MM.1S (cell line): ENCODE data around the gene SH3RF1.

Experiments used
- CTCF ChIP-seq: fragments of 300-600 bp; sonication (generic); IDR thresholded peaks from 2 replicates; pipeline ENCODE4 v1.5.1; 2016; ENCODE audit warnings: antibody characterized with exemption, low read length, mixed read lengths
- EZH2 ChIP-seq: fragments of 300-600 bp; sonication (generic); optimal IDR thresholded peaks from 2 replicates; pipeline ENCODE3; 2017; ENCODE audit warnings: low read depth, mild to moderate bottlenecking, antibody characterized with exemption, low read length, mixed read lengths
- EZH2phosphoT487 ChIP-seq: fragments of 300-600 bp; sonication (generic); IDR thresholded peaks from 2 replicates; pipeline ENCODE4 v1.6.1; 2018; ENCODE audit warnings: antibody characterized with exemption, low read length

DNA sequence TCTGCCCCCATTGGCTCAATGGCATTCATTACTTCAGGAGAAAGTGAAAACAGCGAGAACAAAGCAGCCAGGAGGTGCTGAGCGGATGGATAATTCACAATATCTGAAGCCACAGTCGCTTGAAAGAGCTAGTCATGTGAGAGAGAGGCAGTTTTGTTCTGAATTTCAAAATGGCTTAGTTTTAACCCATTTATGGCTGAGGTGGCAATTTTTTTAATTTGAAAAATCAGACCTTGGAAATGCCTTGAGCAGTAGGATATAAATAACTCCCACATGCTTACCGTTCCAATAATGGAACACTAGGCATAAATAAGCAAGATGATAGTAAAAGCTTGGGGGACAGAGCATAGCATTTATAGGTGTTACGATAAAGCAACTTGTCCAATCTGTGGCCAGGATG lies 203.8 kb downstream of the SH3RF1 start:
- TF ChIP-seq CTCF: no peak
- no peak for TF ChIP-seq EZH2
- TF ChIP-seq EZH2phosphoT487: no peak
